Activated B cell treated with CpG ODN at 0.5 μM for 24 hours (primary cell): Measurements from ENCODE around the gene ABHD5. TPM values are rescaled to one million over a fixed set of nuclear protein-coding genes. Genes with fewer than 3 reads are reported as not detected.

ENCODE experiments used
- ATAC-seq: fragments of 200-7000 bp; cut with Tn5 transposase; one replicate; pipeline ENCODE4 v1.10.0; 2021; ENCODE audit warnings: low read depth, mild to moderate bottlenecking, moderate library complexity
- CTCF ChIA-PET: fragments of 350-600 bp; sonication (Branson Sonifier 250); formaldehyde crosslinking; loops from one replicate; lab custom pipeline; 2021; ENCODE audit warnings: antibody characterized with exemption; lab: Charles Lee
- POLR2A ChIA-PET: fragments of 350-600 bp; sonication (Branson Sonifier 250); formaldehyde crosslinking; loops from one replicate; lab custom pipeline; 2021; ENCODE audit warnings: antibody characterized with exemption; lab: Charles Lee
- DNase-seq: peaks from one replicate; pipeline ENCODE4 v3.0.0; 2022
- H3K27ac Mint-ChIP-seq: one replicate; pipeline ENCODE4 v1.8.0; 2020; ENCODE audit warnings: mixed read lengths
- H3K27me3 Mint-ChIP-seq: one replicate; pipeline ENCODE4 v1.8.0; 2021; ENCODE audit warnings: mixed read lengths
- H3K36me3 Mint-ChIP-seq: one replicate; pipeline ENCODE4 v1.8.0; 2021; ENCODE audit warnings: low read depth, mixed read lengths
- H3K4me1 Mint-ChIP-seq: one replicate; pipeline ENCODE4 v1.8.0; 2021; ENCODE audit warnings: mixed read lengths
- H3K4me3 Mint-ChIP-seq: one replicate; pipeline ENCODE4 v1.8.0; 2020; ENCODE audit warnings: mild to moderate bottlenecking, mixed read lengths
- H3K9me3 Mint-ChIP-seq: one replicate; pipeline ENCODE4 v1.8.0; 2020; ENCODE audit warnings: mixed read lengths
- intact Hi-C: fragments of 100-400 bp; cut with micrococcal nuclease; formaldehyde crosslinking; loops from one replicate; pipeline ENCODE4 v1.15.1; 2024
- total RNA-seq: library from RNA; stranded (reverse); gene quantifications from 2 replicates; pipeline ENCODE4 v1.2.3, GENCODE V29; 2022
- TF ChIP-seq, protein P1 (sequence below): fragments of 200-600 bp; IDR thresholded peaks from one replicate; pipeline ENCODE4 v1.8.0; 2022; ENCODE audit warnings: antibody characterized with exemption, mild to moderate bottlenecking

ABHD5 gene
- total RNA-seq, 1 donor from 2014 or later, result 6.0 TPM

DNA sequence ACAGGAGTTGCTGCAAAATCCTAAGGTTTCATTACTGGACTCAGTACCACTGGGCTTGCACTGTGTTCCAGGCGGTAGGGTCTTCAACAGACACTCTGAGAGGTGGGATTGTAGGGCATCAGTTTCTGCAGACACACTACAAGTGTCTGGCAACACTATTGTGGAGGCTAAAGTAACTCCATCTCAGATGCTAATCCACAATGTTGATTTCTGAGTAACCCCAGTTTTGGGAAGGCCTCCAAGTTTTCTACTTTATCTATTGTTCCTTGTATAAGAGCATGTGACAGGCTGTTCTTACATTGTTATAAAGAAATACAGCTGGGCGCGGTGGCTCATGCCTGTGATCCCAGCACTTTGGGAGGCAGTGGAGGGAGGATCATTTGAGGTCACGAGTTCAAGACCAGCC, 2.5 kb upstream of the ABHD5 start:
- no peaks in the 10 kb centered on the region for H3K9me3 Mint-ChIP-seq
- DNase-seq (no peak), ATAC-seq (no peak)
- H3K27me3 Mint-ChIP-seq, result no peaks in the 10 kb centered on the region
- intact Hi-C loops, result no loop called here
- no peak overlapping the region for H3K4me3 Mint-ChIP-seq
- CTCF ChIA-PET, result no interaction called here
- H3K4me1 Mint-ChIP-seq, result peaks cover 23% of the 10 kb centered on the region
- TF ChIP-seq, protein P1, sequence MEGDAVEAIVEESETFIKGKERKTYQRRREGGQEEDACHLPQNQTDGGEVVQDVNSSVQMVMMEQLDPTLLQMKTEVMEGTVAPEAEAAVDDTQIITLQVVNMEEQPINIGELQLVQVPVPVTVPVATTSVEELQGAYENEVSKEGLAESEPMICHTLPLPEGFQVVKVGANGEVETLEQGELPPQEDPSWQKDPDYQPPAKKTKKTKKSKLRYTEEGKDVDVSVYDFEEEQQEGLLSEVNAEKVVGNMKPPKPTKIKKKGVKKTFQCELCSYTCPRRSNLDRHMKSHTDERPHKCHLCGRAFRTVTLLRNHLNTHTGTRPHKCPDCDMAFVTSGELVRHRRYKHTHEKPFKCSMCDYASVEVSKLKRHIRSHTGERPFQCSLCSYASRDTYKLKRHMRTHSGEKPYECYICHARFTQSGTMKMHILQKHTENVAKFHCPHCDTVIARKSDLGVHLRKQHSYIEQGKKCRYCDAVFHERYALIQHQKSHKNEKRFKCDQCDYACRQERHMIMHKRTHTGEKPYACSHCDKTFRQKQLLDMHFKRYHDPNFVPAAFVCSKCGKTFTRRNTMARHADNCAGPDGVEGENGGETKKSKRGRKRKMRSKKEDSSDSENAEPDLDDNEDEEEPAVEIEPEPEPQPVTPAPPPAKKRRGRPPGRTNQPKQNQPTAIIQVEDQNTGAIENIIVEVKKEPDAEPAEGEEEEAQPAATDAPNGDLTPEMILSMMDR, result no peak
- H3K36me3 Mint-ChIP-seq, result no peaks in the 10 kb centered on the region
- no peak overlapping the region for H3K27ac Mint-ChIP-seq
- POLR2A ChIA-PET, result no interaction called here

DNA sequence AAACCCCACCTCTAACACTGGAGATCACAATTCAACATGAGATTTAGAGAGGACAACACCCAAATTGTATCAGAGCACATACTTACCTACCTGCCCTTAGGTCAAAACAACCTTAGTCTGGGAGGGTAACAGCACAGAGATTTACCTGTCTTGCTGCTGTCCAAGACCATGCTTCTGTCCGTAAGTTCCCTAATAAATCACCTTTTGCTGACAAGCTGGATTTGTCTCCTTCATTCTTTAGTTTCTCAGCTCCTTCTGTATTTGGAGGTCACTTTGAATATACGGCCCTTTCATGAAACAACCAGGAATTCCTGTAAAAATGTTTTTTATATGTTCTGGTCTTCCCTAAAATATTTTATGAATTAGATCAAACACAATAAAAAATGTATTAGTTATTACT, 1.6 kb upstream of the ABHD5 start:
- Mint-ChIP-seq H3K36me3 (no peaks in the 10 kb centered on the region), H3K9me3 (no peaks in the 10 kb centered on the region), H3K4me1 (peaks cover 28% of the 10 kb centered on the region), H3K27ac (no peak overlapping the region), H3K27me3 (no peaks in the 10 kb centered on the region), H3K4me3 (no peak overlapping the region)
- ATAC-seq (no peak), DNase-seq (no peak)
- ChIA-PET CTCF (no interaction called here), POLR2A (no interaction called here)
- TF ChIP-seq, protein P1, result no peak
- intact Hi-C loops, result no loop called here

DNA sequence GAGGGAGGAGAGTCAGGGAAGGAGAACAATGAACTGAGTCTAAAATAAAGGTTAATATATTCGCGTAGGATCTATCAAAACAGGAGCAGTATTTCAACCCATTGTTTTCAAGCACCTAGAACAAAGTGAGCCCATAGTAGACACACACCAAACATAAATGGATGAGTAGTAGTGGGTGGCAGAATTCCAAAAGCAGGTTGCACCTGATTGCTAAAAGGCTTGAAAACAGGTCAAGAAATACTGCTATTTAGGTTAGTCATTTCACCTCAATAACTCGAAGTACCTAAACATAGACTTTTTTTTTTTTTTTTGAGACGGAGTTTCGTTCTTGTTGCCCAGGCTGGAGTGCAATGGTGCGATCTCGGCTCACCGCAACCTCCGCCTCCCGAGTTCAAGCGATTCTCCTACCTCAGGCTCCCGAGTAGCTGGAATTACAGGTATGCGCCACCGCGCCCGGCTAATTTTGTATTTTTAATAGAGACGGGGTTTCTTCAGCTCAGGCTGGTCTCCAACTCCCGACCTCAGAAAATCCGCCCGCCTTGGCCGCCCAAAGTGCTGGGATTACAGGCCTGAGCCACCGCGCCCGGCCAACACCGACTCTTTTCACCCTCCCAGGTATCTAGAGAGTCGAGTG, 855 bp upstream of the ABHD5 start:
- TF ChIP-seq, protein P1, result no peak
- ChIA-PET POLR2A (interaction anchor here (0.9 to 1.5 kb wide), 4 partner anchors 67 to 306 kb away, joined by 3 to 11 read pairs (median 3); partner anchors contain the start of gene ANO10), CTCF (no interaction called here)
- Mint-ChIP-seq H3K36me3 (no peaks in the 10 kb centered on the region), H3K27ac (peak overlapping the region; percentile 86), H3K4me3 (peak overlapping the region; percentile 88), H3K4me1 (peaks cover 28% of the 10 kb centered on the region), H3K9me3 (no peaks in the 10 kb centered on the region), H3K27me3 (no peaks in the 10 kb centered on the region)
- ATAC-seq (no peak), DNase-seq (no peak)
- intact Hi-C loops, result loop anchor here (1.0 to 10.0 kb wide), 13 partner anchors 68 to 1287 kb away; partner anchors contain the start of genes ANO10, CCDC13, EXOSC7 and TCAIM

DNA sequence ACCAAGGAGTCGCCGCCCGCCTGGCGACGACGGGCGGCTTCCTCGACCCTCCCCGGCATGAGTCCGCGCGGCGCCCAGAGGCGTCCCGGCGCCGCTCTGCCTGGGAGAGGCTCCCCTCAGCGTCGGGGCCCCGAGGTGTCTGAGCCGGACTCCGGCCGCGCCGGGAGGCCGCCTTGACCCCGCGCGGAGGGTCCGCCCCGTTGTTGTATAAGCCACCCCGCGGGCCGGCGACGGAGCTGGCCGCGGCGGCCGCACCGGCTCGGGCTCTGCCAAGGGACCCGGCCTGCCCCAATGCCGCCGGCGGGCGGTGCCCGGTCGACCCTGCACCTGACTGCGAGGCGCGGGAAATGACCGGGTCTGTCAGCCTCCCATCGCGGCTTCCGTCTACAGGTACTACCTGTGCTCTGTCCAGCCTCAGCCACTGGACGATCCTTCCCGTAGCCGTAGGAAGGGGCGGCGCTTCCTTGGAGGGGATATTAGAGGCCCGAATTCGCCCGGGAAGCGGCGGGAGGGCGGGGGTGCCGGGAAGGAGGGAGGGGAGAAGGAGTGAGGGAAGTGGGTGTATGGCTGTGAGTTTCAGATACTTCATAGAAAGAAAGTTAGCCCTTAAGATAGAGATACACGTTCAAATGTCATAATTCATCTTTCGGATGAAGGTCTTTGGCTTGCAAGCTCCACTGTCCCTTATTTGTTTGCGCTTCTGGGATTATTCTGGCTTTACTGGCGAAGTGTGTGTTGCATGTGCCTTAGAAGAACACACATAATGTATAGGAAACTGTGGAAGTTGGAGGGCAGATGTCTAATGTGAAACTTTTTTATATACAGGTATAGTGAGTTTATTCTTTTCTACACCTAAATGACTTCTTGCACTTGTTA, 620 bp downstream of the ABHD5 start:
- intact Hi-C loops, result loop anchor here (2.0 to 10.0 kb wide), 9 partner anchors 147 to 1286 kb away; partner anchors contain the start of genes CCDC13, EXOSC7, TMEM42 and ZDHHC3
- H3K4me3 Mint-ChIP-seq, result peak overlapping the region; percentile 88
- H3K36me3 Mint-ChIP-seq, result no peaks in the 10 kb centered on the region
- TF ChIP-seq, protein P1, result no peak
- H3K27ac Mint-ChIP-seq, result peak overlapping the region; percentile 72
- ChIA-PET POLR2A (interaction anchor here (0.8 to 1.5 kb wide), 3 partner anchors 69 to 305 kb away, joined by 3 to 11 read pairs (median 5); partner anchors contain the start of gene ANO10), CTCF (interaction anchor here (0.5 kb wide), 1 partner anchor 165 kb away, joined by 4 read pairs; no protein-coding TSS in a partner anchor)
- ATAC-seq, result peak; percentile 8
- no peaks in the 10 kb centered on the region for H3K9me3 Mint-ChIP-seq
- H3K4me1 Mint-ChIP-seq, result peaks cover 30% of the 10 kb centered on the region
- no peak for DNase-seq
- H3K27me3 Mint-ChIP-seq, result no peaks in the 10 kb centered on the region
